Naive thymus-derived CD4-positive, alpha-beta T cell (primary cell): ENCODE measurements around the gene OR4F6. TPM values are rescaled to one million over a fixed set of nuclear protein-coding genes. Genes with fewer than 3 reads are reported as not detected.
"Not testable (repeated sequence)": the region's sequence is repeated elsewhere in the genome, so short reads cannot be mapped to it uniquely, and the experiment has no call there.

ENCODE experiments used
- ATAC-seq: fragments of 150-1000 bp; cut with Tn5 transposase; 2 replicates; pipeline ENCODE4 v1.10.0; 2021; ENCODE audit warnings: mild to moderate bottlenecking, moderate library complexity
- CTCF ChIA-PET: fragments of 350-600 bp; sonication (Branson Sonifier 250); formaldehyde crosslinking; loops from one replicate; lab custom pipeline; 2021; ENCODE audit warnings: antibody characterized with exemption; lab: Charles Lee
- POLR2A ChIA-PET: fragments of 350-600 bp; sonication (Branson Sonifier 250); formaldehyde crosslinking; loops from one replicate; lab custom pipeline; 2021; ENCODE audit warnings: antibody characterized with exemption, inconsistent platforms; lab: Charles Lee
- DNase-seq, 9 donors: peaks; one replicate each; pipeline versions ENCODE4 v3.0.0 to v3.0.0-alpha.2; 2020 to 2022; ENCODE audit warnings: mixed read lengths in 1 of 9
- H3K27ac ChIP-seq: one replicate; pipeline ENCODE4 v1.7.0; 2013; ENCODE audit warnings: mild to moderate bottlenecking, low read depth, low read length, moderate library complexity
- H3K27me3 ChIP-seq, 2 donors: one replicate each; pipeline ENCODE4 v1.7.0; 2013; ENCODE audit warnings: low read length in 2 of 2, mild to moderate bottlenecking in 2 of 2, moderate library complexity in 2 of 2; ENCODE audit not compliant: control insufficient read depth in 2 of 2, insufficient read depth in 2 of 2
- H3K36me3 ChIP-seq, 3 experiments: 1 replicate in 2 of 3; 2 replicates in 1 of 3; pipeline ENCODE4 v1.7.0; 2013; ENCODE audit warnings: low read length in 3 of 3, mild to moderate bottlenecking in 3 of 3, moderate library complexity in 1 of 3; ENCODE audit not compliant: insufficient read depth in 3 of 3, control insufficient read depth in 2 of 3
- H3K4me1 ChIP-seq, 2 donors: one replicate each; pipeline ENCODE4 v1.7.0; 2013; ENCODE audit warnings: low read length in 2 of 2, mild to moderate bottlenecking in 2 of 2, moderate library complexity in 1 of 2; ENCODE audit not compliant: control insufficient read depth in 2 of 2, insufficient read depth in 2 of 2
- H3K4me3 ChIP-seq: 2 replicates; pipeline ENCODE4 v1.7.0; 2013; ENCODE audit warnings: mild to moderate bottlenecking, low read length
- H3K9me3 ChIP-seq, 3 experiments: 1 replicate in 2 of 3; 2 replicates in 1 of 3; pipeline ENCODE4 v1.7.0; 2013; ENCODE audit warnings: low read length in 3 of 3; ENCODE audit not compliant: control insufficient read depth in 2 of 3
- H3K27ac Mint-ChIP-seq, 9 donors: one replicate each; pipeline ENCODE4 v1.8.0; 2020 to 2022; ENCODE audit warnings: mixed read lengths in 9 of 9, mild to moderate bottlenecking in 8 of 9, moderate library complexity in 5 of 9, inconsistent platforms in 2 of 9
- H3K27me3 Mint-ChIP-seq, 5 donors: one replicate each; pipeline ENCODE4 v1.8.0; 2021 to 2022; ENCODE audit warnings: mixed read lengths in 5 of 5, mild to moderate bottlenecking in 1 of 5
- H3K36me3 Mint-ChIP-seq, 5 donors: one replicate each; pipeline ENCODE4 v1.8.0; 2020 to 2022; ENCODE audit warnings: mixed read lengths in 5 of 5, mild to moderate bottlenecking in 3 of 5, inconsistent platforms in 1 of 5
- H3K4me1 Mint-ChIP-seq, 7 donors: one replicate each; pipeline ENCODE4 v1.8.0; 2020 to 2022; ENCODE audit warnings: mixed read lengths in 7 of 7, mild to moderate bottlenecking in 3 of 7, inconsistent platforms in 1 of 7
- H3K4me3 Mint-ChIP-seq, 10 donors: one replicate each; pipeline ENCODE4 v1.8.0; 2020 to 2022; ENCODE audit warnings: mild to moderate bottlenecking in 10 of 10, mixed read lengths in 10 of 10, moderate library complexity in 6 of 10, inconsistent platforms in 2 of 10
- H3K9me3 Mint-ChIP-seq, 11 donors: one replicate each; pipeline ENCODE4 v1.8.0; 2020 to 2022; ENCODE audit warnings: mixed read lengths in 11 of 11, mild to moderate bottlenecking in 4 of 11, inconsistent platforms in 1 of 11, moderate library complexity in 1 of 11
- intact Hi-C, 2 donors: fragments of 100-400 bp; cut with micrococcal nuclease; formaldehyde crosslinking; loops; one replicate each; pipeline ENCODE4 v1.15.1; 2023
- polyA plus RNA-seq, 2 donors: library from polyadenylated mRNA; unstranded; fragments of 300-500 nt; fragmentation: Illumina TruSeq; gene quantifications; one replicate each; pipeline ENCODE4 v1.2.3, GENCODE V29; 2021
- total RNA-seq, 6 experiments: library from RNA in 5 of 6; stranded (reverse) in 5 of 6; gene quantifications; 1 replicate in 5 of 6; 2 replicates in 1 of 6; pipeline ENCODE4 v1.2.3 and lab custom pipeline; 2021 to 2026

Gene OR4F6
- total RNA-seq (not detected), polyA plus RNA-seq (not detected), total RNA-seq (lab: John Stamatoyannopoulos, UW) (not detected)

DNA sequence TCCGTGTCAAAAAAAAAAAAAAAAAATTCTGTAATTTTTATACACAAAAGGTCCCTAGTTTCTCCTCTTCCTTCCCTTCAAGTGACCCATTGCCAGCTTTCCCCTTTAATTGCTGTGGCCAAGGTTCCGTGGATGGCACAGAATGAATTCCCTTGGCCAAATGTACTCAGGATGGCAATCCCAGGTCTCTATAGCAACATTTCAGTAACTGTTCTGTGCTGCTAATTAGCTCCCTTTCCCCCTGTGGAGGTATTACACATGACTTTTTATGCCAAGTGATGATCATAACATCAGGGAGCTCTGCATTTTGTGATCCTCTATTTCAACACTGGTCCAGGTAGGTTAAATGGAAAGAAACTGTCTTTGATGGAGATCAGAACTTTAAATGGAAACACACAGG, at the start of gene OR4F6:
TSS of gene OR4F6 (plus strand) at position 301 of the 400 bp plus-strand sequence. CDS start 2,211 bp downstream, outside the sequence.
- no peak within 1 kb of the TSS for H3K27ac Mint-ChIP-seq

DNA sequence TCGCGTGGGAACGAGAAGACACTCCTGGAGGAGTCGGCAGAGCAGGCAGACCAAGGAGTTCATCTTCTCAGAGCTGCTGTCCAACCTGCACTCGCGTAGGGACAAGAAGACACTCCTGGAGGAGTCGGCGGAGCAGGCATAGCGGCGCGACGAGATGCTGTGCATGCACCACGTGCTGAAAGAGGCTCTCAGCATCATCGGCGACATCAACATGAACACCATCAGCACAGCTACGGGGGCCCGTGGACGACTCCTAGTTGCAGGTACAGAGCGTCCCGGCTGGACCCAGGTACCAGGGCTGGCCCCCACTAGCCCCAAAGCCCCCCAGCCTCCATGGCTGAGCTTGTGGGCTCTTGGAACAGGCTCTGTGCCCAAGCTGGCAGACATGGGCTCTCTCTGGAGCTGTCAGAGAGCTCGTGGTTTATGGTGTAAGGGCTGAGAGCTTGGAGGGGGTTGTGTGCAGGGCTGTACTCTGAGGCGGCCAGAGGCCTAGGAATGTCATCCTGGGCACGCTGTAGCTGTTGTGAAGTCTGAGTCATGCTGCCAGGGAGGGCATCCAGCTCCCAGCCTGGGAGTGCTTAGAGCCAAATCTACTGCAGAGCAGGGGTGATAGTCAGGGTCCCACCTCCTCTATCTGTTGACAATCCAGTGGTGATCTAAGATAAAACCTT, 38.5 kb upstream of the OR4F6 start:
- H3K4me1 ChIP-seq, H3K9me3 ChIP-seq, H3K36me3 Mint-ChIP-seq, ATAC-seq, H3K27me3 Mint-ChIP-seq, H3K36me3 ChIP-seq, intact Hi-C loops, CTCF ChIA-PET, H3K4me3 ChIP-seq, POLR2A ChIA-PET, H3K4me1 Mint-ChIP-seq, H3K4me3 Mint-ChIP-seq, H3K27me3 ChIP-seq, DNase-seq, H3K27ac Mint-ChIP-seq, H3K9me3 Mint-ChIP-seq, H3K27ac ChIP-seq: not testable (repeated sequence)

More for the DNA sequence above, at the start of gene OR4F6:
- H3K36me3 Mint-ChIP-seq: peaks cover 0 to 6% (median 0%) of the 10 kb centered on the region in 5 donors
- Histone ChIP-seq H3K36me3 (no peaks in the 10 kb centered on the region), H3K27ac (no peak within 1 kb of the TSS), H3K4me1 (no peaks in the 10 kb centered on the region), H3K27me3 (no peaks in the 10 kb centered on the region), H3K4me3 (no peak within 1 kb of the TSS), H3K9me3 (no peaks in the 10 kb centered on the region)
- CTCF ChIA-PET: interaction anchor here (0.6 kb wide), 1 partner anchor 738 kb away, joined by 4 read pairs; no protein-coding TSS in a partner anchor
- ATAC-seq (no peak), DNase-seq (no peak)
- H3K4me1 Mint-ChIP-seq: no peaks in the 10 kb centered on the region
- POLR2A ChIA-PET: no interaction called here
- no peak within 1 kb of the TSS for H3K4me3 Mint-ChIP-seq
- peaks cover 6 to 32% (median 26%) of the 10 kb centered on the region in 5 donors for H3K27me3 Mint-ChIP-seq
- H3K9me3 Mint-ChIP-seq: peaks cover 0 to 4% (median 0%) of the 10 kb centered on the region in 11 donors
- intact Hi-C loops: no loop called here

- H3K4me1 Mint-ChIP-seq, CTCF ChIA-PET, H3K27ac Mint-ChIP-seq, DNase-seq, H3K27me3 Mint-ChIP-seq, ATAC-seq, H3K9me3 ChIP-seq, H3K4me3 Mint-ChIP-seq, H3K27me3 ChIP-seq, H3K4me3 ChIP-seq, H3K36me3 Mint-ChIP-seq, H3K36me3 ChIP-seq, H3K9me3 Mint-ChIP-seq, H3K27ac ChIP-seq, POLR2A ChIA-PET, intact Hi-C loops, H3K4me1 ChIP-seq: not testable (repeated sequence)
These were observed 38.0 kb upstream of the OR4F6 start for GRCh38 chr15:101765340-101765671.

- peaks cover 0 to 4% (median 0%) of the 10 kb centered on the region in 7 donors for H3K4me1 Mint-ChIP-seq
- no peak overlapping the region for H3K4me3 Mint-ChIP-seq
- H3K27me3 ChIP-seq: no peaks in the 10 kb centered on the region
- no peaks in the 10 kb centered on the region for H3K36me3 ChIP-seq
- H3K9me3 Mint-ChIP-seq: peaks cover 0 to 3% (median 0%) of the 10 kb centered on the region in 11 donors
- intact Hi-C loops: no loop called here
- H3K9me3 ChIP-seq: no peaks in the 10 kb centered on the region
- H3K36me3 Mint-ChIP-seq: peaks cover 0 to 4% (median 0%) of the 10 kb centered on the region in 5 donors
- no peaks in the 10 kb centered on the region for H3K27me3 Mint-ChIP-seq
- no peak overlapping the region for H3K27ac Mint-ChIP-seq
- no peak overlapping the region for H3K4me3 ChIP-seq
- ChIA-PET POLR2A (no interaction called here), CTCF (interaction anchor here (1.1 kb wide), 1 partner anchor 1967 kb away, joined by 3 read pairs; no protein-coding TSS in a partner anchor)
- no peak for DNase-seq
- H3K27ac ChIP-seq: no peak overlapping the region
- H3K4me1 ChIP-seq: no peaks in the 10 kb centered on the region
- ATAC-seq: no peak
These were observed 37.4 kb upstream of the OR4F6 start for GRCh38 chr15:101765772-101766456.

DNA sequence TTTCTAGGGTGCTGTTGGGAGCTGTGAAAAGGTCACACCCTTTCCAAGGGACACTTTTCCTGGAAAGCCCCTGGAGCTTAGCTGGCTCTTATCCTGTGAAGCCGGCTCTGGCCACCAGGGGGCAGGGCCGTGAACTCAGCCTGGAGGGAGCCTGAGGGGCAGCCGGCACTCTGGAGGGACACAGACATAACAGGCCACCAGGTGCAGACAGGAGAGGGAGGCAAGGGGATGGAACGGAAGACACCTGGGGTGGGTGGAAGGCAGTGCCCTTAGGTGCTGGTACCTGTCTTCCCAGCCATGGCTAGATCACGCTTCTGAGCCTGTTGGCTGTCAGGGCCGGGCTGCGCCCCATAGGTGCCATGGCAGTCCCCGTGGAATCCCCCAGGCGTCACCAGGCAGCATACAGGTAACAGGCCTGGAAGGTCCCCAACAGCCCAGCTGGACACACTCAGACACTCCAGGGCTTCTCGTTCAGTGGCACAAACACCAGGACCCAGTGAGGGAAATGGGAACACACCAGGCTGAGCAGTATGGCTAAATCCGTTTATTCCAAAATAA, 36.1 kb upstream of the OR4F6 start:
- H3K4me1 Mint-ChIP-seq, DNase-seq, H3K27ac ChIP-seq, H3K9me3 ChIP-seq, intact Hi-C loops, ATAC-seq, H3K27ac Mint-ChIP-seq, H3K27me3 Mint-ChIP-seq, H3K36me3 ChIP-seq, POLR2A ChIA-PET, H3K9me3 Mint-ChIP-seq, H3K4me3 Mint-ChIP-seq, H3K36me3 Mint-ChIP-seq, H3K4me1 ChIP-seq, H3K4me3 ChIP-seq, H3K27me3 ChIP-seq: not testable (repeated sequence)
- CTCF ChIA-PET: interaction anchor here (1.1 kb wide), 1 partner anchor 1968 kb away, joined by 3 read pairs; no protein-coding TSS in a partner anchor

- Mint-ChIP-seq H3K36me3 (peaks cover 0 to 9% (median 0%) of the 10 kb centered on the region in 5 donors), H3K4me1 (no peaks in the 10 kb centered on the region), H3K9me3 (peaks cover 0 to 2% (median 0%) of the 10 kb centered on the region in 11 donors), H3K4me3 (no peak overlapping the region), H3K27ac (no peak overlapping the region), H3K27me3 (no peaks in the 10 kb centered on the region)
- ChIA-PET POLR2A (no interaction called here), CTCF (no interaction called here)
- Histone ChIP-seq H3K27ac (no peak overlapping the region), H3K4me1 (no peaks in the 10 kb centered on the region), H3K9me3 (no peaks in the 10 kb centered on the region), H3K36me3 (no peaks in the 10 kb centered on the region), H3K4me3 (no peak overlapping the region), H3K27me3 (no peaks in the 10 kb centered on the region)
- intact Hi-C loops: no loop called here
- DNase-seq (no peak), ATAC-seq (no peak)
These were observed 30.4 kb upstream of the OR4F6 start for GRCh38 chr15:101772921-101773320.
